ENCODE data around the gene GNB2.
"Not testable (repeated sequence)": the region's sequence is repeated elsewhere in the genome, so short reads cannot be mapped to it uniquely, and the experiment has no call there.

The GNB2 gene

DNA sequence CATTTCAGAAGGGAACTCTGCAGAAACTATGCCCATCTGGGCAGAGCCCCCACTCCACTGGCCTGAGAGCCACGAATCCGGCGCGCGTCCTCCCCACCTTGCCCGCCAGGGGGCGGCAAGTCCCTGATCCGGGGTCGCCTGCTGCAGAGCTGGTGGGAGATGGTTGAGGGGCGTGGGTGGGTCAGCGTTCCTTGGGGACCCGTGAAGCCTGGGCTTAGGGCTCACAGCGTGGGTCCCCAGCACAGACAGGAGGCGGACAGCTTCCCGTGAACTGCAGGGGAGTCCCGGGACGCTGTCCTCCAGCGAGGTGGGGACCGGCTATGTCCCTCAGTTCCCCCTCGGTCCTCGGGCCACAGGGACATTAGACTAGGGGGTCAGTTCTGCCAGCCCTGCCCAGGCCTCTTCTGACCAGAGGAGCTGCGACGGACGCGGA, 31.8 kb downstream of the GNB2 start:
- TF ChIP-seq, protein P1, sequence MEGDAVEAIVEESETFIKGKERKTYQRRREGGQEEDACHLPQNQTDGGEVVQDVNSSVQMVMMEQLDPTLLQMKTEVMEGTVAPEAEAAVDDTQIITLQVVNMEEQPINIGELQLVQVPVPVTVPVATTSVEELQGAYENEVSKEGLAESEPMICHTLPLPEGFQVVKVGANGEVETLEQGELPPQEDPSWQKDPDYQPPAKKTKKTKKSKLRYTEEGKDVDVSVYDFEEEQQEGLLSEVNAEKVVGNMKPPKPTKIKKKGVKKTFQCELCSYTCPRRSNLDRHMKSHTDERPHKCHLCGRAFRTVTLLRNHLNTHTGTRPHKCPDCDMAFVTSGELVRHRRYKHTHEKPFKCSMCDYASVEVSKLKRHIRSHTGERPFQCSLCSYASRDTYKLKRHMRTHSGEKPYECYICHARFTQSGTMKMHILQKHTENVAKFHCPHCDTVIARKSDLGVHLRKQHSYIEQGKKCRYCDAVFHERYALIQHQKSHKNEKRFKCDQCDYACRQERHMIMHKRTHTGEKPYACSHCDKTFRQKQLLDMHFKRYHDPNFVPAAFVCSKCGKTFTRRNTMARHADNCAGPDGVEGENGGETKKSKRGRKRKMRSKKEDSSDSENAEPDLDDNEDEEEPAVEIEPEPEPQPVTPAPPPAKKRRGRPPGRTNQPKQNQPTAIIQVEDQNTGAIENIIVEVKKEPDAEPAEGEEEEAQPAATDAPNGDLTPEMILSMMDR (conservative IDR thresholded peaks at IDR 0.05) = peak; percentile 98
- peak overlapping the region; percentile 92 for H3K27ac ChIP-seq

DNA sequence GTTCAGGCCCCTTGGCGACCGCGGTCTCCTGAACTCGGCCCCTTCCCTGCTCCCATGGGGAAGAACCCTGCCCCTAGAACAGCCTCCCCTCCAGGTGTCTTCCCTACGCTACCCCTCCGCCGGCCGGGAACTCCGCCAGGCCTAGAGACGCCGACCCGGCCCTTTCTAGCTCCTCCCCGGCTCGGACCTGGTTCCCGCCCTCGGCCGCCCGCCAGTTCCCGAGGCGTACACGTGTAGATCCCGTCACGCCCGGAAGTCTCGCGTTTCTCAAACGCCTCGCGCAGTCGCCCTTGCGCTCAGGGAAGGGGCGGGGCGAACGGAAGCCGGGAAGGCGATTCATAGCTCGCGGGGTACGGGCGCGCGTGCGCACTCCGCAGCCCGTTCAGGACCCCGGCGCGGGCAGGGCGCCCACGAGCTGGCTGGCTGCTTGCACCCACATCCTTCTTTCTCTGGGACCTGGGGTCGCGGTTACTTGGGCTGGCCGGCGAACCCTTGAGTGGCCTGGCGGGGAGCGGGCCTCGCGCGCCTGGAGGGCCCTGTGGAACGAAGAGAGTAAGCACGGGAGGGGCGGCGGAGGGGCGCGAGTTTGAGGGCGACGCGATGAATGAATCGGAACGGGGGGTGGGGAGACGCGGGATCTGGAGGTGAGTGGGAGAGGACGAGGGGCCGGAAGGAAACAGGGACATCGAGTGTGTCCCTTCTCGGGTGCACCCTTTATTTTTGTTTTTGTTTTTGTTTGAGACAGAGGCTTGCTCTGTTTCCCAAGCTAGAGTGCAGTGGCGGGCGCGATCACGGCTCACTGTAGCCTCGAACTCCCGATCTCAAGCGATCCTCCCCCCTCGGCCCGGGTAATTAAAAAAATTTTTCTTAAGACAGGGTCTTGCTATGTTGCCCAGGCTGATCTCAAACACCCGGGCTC, 32.5 kb downstream of the GNB2 start, which contains the start of gene POP7:
TSS of gene POP7 (plus strand) at position 369 of the 919 bp plus-strand sequence. CDS start 710 bp downstream, outside the sequence.
- TF ChIP-seq, protein P1 (conservative IDR thresholded peaks at IDR 0.05) = no peak
- H3K27ac ChIP-seq = peak within 1 kb of the TSS; percentile 92

DNA sequence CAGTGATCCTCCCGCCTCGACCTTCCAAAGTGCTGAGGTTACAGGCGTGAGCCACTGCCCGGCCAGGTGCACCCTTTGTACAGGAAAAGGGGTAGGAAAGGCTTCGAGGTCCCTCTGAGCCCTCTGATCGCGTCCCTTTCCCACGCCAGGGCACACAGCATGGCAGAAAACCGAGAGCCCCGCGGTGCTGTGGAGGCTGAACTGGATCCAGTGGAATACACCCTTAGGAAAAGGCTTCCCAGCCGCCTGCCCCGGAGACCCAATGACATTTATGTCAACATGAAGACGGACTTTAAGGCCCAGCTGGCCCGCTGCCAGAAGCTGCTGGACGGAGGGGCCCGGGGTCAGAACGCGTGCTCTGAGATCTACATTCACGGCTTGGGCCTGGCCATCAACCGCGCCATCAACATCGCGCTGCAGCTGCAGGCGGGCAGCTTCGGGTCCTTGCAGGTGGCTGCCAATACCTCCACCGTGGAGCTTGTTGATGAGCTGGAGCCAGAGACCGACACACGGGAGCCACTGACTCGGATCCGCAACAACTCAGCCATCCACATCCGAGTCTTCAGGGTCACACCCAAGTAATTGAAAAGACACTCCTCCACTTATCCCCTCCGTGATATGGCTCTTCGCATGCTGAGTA, 33.3 kb downstream of the GNB2 start:
- H3K27ac ChIP-seq = peak overlapping the region; percentile 92
- TF ChIP-seq, protein P1 (conservative IDR thresholded peaks at IDR 0.05) = no peak

DNA sequence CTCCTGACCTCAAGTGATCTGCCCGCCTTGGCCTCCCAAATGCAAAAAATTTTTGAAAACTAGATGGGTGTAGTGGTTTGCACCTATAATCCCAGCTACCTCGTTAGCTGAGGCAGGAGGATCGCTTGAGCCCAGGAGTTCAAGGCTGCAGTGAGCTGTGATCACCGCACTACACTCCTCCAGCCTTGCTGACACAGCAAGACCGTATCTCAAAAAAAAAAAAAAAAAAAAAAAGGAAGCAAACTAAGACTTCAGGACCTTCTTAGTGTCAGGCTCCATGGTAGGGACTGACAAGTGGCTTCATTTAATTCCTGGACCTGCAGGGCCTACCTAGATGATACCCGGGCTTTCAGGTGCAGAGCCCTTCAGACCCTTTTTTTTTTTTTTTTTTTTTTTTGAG, 34.9 kb downstream of the GNB2 start:
- TF ChIP-seq, protein P1 (conservative IDR thresholded peaks at IDR 0.05) = no peak
- H3K27ac ChIP-seq = no peak overlapping the region; the same call in 1 of the 2 replicates

DNA sequence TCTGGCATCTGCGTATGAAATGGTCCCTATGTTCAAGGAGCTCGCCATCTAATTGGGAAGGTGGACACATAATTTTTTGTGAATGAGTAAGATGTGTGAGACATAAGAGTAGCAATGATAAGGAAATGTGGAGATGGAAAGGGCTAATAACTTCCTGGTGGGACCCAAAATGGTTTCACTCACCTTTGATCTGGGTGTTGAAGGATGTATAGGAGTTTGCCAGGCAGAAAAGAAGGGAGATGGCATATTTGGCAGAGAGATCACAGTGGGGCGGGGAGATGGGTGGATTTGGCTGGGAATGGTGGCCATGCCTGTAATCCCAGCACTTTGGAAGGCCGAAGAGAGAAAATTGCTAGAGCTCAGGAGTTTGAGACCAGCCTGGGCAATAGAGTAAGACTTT, 36.9 kb downstream of the GNB2 start:
- TF ChIP-seq, protein P1 (conservative IDR thresholded peaks at IDR 0.05) = no peak
- no peak overlapping the region for H3K27ac ChIP-seq

DNA sequence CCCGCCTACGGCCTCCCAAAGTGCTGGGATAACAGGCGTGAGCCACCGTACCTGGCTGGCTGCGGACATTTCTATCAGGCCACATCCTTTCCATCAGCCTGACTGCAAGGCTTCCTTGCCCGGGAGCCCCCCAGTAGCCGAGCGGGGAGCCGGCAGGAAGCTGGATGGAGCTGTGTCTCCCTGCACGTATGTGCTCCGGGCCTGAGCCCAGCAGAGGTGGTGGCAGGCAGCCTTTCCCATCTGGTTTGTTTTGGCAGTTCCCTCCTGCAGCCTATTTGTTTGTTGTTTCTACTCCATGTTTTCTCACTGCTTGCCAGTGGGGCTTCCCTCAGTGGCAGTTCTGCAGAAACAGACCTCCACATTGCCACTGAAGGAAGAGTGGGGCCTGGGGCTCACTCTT, 37.8 kb downstream of the GNB2 start:
- TF ChIP-seq, protein P1 (conservative IDR thresholded peaks at IDR 0.05) = no peak
- H3K27ac ChIP-seq = no peak overlapping the region

DNA sequence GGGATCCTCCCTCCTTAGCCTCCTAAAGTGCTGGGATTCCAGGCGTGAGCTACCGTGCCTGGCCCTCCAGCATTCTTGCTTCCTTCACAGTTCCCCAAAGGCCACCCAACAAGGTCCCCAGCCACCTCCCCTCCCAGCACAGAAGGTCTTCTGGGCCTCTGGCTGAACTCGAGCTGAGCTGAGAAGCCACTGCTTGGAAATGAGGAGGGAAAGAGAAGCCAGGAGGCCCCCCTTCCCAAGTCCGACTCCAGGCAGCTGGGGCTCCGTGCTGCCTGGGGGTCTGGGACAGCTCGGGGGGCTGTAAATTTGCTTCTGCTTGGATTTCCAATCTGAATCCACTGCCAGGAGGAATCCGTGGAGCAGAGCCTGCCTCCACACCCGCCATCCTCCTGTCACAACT, 41.2 kb downstream of the GNB2 start:
- no peak overlapping the region for H3K27ac ChIP-seq
- TF ChIP-seq, protein P1 (conservative IDR thresholded peaks at IDR 0.05) = no peak

DNA sequence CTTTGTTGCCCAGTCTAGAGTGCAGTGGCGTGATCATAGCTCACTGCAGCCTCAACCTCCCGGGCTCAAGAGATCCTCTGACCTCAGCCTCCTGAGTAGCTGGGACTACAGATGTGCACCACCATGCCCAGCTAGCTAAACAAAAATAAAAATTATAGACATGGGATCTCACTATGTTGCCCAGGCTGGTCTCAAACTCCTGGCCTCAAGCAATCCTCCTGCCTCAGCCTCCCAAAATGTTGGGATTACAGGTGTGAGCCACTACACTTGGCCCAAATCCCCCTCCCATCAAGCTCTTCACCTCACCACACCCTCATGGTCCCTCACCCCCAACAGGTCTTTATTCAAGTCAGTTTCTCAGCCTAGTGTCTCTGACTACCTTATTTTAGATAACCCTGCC, 43.5 kb downstream of the GNB2 start:
- H3K27ac ChIP-seq = not testable (repeated sequence)
